Raji (cell line): ENCODE results near the gene PLD2.

ENCODE experiments used
- POLR2A ChIP-seq: IDR thresholded peaks from 2 replicates; pipeline ENCODE4 v1.6.1; 2011; ENCODE audit warnings: low read depth, low read length, control low read depth; ENCODE audit not compliant: insufficient read depth

Gene PLD2

GRCh38 chr17:4785311-4786105, 21.4 kb upstream of the PLD2 start:
- TF ChIP-seq POLR2A: no peak

- TF ChIP-seq POLR2A: no peak
Observed at GRCh38 chr17:4786106-4786511, 20.8 kb upstream of the PLD2 start, which contains the start of gene VMO1. TSS of gene VMO1 (minus strand) at chr17:4786364. CDS start at chr17:4786352, 12 bp downstream.

GRCh38 chr17:4786516-4786915, 20.4 kb upstream of the PLD2 start:
- no peak for TF ChIP-seq POLR2A

- no peak for TF ChIP-seq POLR2A
Observed at GRCh38 chr17:4788159-4788806, 18.7 kb upstream of the PLD2 start.

GRCh38 chr17:4788807-4789700, 17.9 kb upstream of the PLD2 start, which contains the start of gene GLTPD2:
TSS of gene GLTPD2 (plus strand) at chr17:4788964. CDS start at chr17:4789012, 48 bp downstream.
- no peak for TF ChIP-seq POLR2A

GRCh38 chr17:4789701-4789950, 17.3 kb upstream of the PLD2 start:
- no peak for TF ChIP-seq POLR2A

GRCh38 chr17:4789951-4790704, 16.8 kb upstream of the PLD2 start:
- TF ChIP-seq POLR2A: 0 out of 2 replicates have a peak, but pooled peaks have one; percentile 26

GRCh38 chr17:4790705-4791088, 16.3 kb upstream of the PLD2 start:
- TF ChIP-seq POLR2A: no peak

GRCh38 chr17:4795168-4795567, 11.8 kb upstream of the PLD2 start:
- no peak for TF ChIP-seq POLR2A

- TF ChIP-seq POLR2A: no peak
Observed at GRCh38 chr17:4796552-4796920, 10.4 kb upstream of the PLD2 start.

- no peak for TF ChIP-seq POLR2A
Observed at GRCh38 chr17:4800462-4801196, 6.3 kb upstream of the PLD2 start.

GRCh38 chr17:4802228-4802627, 4.7 kb upstream of the PLD2 start, which contains the start of gene C17orf114:
TSS of gene C17orf114 (minus strand) at chr17:4802328.
- TF ChIP-seq POLR2A: no peak

- no peak for TF ChIP-seq POLR2A
Observed at GRCh38 chr17:4806456-4806776, 536 bp upstream of the PLD2 start.
